HG02623 (cell line): ENCODE results near the gene LTBP1.
"Not testable (repeated sequence)": the region's sequence is repeated elsewhere in the genome, so short reads cannot be mapped to it uniquely, and the experiment has no call there.

ENCODE experiments used
- ATAC-seq: cut with Tn5 transposase; IDR thresholded peaks from one replicate; pipeline ENCODE4 v1.9.1; 2021; ENCODE audit warnings: moderate library complexity; ENCODE audit not compliant: unreplicated experiment

Gene LTBP1

DNA sequence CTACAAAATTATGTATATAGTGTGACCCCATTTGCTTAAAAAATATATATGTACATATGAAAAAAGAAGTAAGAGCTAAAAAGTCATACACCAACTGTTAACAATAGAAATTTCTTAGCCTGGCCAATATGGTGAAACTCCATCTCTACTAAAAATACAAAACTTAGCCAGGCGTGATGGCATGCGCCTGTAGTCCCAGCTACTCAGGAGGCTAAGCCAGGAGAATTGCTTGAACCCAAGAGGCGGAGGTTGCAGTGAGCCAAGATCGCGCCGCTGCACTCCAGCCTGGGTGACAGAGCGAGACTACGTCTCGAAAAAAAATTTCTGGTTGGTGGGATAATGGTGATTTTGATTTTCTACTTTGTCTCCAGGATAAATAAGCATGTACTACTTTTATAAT is 495.3 kb downstream of the LTBP1 start:
- ATAC-seq: not testable (repeated sequence)

DNA sequence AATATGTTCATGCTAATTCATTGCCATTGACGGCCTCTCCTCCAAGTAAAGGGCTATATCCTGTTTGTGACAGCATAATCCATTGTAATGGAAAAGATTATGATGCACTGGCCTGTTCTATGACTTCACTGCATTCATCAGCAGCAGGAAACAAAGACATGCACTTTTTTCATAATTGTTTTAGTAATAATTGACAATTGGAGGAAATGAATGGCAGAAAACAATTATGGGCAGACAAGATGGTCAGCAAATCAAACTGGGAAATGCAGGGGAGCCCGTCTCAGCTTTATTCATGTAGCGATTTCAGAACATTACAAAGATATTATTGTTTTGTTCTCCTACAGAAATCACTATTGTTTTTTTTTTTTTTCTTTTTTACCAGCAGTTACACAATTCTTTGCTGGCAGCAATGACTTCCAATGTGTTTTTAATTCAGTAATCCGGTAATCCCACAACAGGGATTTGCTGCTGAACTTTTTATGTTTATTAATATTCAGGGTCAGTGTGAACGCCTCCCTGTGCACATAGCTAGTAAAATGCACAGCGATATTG is 495.9 kb downstream of the LTBP1 start:
- no peak for ATAC-seq

DNA sequence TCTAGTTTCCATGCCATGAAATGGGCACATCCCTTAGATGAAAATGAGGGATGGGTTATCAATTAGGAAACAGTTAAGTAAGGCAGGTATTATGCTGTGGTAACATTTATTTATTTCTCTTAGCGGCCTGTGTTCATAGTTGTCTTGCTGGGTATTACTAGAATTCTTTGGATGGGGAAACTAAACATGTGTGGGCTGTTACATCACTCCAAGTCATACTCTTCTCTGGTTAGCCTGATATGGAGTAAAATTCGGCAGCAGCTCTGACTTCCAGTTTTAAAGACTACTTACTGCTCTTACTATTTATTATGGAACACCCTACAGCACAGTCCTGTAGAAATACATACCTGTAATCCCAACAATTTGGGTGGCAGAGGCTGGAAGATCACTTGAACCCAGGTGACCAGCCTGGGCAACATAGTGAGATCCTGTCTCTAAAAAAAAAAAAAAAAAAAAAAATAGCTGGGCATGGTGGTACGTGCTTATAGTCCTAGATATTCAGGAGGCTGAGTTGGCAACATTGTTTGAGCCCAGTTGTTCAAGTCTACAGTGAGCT is 496.6 kb downstream of the LTBP1 start:
- ATAC-seq: no peak

DNA sequence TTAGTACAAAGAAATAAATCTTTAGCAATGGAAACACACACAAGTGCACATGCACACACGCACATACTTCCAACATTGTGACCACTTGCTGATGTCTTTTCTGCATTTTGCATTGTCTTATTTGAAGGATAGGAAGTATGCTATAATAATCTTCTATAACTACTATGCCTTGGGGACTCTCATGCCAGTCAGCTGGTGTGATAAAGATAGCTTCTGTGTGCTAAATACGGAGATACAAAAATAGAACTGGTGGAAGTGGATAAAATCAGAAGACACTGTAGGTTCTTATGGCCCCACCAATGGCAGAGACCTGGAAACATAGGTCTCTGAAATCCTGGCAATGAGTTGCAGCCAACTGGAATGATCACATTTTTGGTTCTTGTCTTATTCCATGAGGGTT is 498.2 kb downstream of the LTBP1 start:
- no peak for ATAC-seq

DNA sequence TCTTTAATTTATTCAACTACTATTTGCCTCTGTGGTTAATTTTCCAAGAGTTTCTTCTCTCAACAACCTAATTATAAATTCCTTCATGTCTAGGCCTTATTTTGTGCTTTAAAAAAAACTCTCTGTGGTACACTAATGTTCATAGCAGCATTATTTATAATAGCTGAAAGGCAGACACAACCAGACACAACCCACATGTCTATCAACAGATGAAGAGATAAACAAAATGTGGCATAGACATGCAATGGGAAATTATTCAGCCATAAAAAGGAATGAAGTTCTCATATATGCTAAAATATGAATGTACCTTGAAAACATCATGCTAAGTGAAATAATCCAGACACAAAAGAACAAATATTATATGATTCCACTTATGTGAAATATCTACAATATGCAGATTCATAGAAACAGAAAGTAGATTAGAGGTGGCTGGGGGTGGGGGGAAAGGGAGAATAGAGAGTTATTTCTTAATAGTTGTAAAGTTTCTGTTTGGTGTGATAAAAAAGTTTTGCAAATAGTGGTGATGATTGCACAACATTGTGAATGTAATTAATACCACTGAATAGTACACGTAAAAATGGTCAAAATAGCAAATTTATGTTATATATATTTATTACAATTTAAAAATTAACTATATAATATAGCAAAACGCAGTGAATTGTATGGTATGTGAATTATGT is 501.6 kb downstream of the LTBP1 start:
- ATAC-seq: no peak
